Colon (tissue), 2 donors: ENCODE results near the gene SUCLG2.
A peak's percentile ranks its signal among the peaks of the same experiment; 100 is the strongest.
"Not testable (repeated sequence)": the region's sequence is repeated elsewhere in the genome, so short reads cannot be mapped to it uniquely, and the experiment has no call there.

Experiments
- FAIRE-seq: peaks from 2 replicates; lab custom pipeline; 2012; peaks lifted over from hg19 to GRCh38; lab: Jason Lieb, UNC
- donor health status: control.
- donor health status: control.

The SUCLG2 gene

DNA sequence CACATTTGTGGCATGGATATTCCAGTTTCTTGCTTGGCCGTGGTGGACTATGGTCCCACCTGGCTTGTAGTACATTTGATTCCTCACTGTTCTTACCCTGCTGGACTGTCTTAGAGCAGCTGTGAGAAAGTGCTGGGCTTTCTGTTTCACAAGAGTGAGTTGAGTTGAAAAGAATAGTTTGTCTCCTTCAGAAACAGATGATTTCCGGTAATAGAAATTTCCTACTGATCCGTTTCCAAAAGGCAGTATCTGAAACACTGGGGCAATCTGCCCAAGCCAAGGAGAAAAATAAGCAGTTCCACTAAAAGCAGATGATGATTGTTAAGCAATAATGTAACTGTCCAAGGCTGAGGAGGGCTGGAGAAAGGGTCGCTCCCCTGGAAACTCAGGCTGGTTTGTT, 96.0 kb downstream of the SUCLG2 start:
- no peak for FAIRE-seq

DNA sequence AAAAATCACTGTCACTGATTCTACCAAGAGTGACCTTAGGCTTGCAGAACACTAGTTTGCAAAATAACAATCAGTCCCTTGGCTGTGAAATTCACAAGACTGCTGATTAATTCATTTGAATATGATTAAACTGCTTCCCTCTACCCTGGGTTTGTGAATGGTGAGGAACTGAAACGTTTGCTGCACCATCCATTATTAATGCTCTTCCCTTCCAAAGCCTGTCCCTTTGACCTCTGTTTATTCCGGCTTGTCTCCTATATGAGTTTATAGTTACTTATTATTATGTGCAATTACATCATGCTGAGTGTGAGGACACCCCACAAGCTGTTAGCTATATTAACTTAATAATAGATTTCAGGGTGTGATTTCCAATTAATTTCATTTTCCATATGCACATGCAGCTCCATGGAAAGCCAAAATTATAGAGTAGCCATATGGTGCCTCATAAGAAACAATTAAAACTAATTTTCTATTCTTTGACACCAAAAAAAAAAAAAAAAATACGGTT, 96.5 kb downstream of the SUCLG2 start:
- no peak for FAIRE-seq

DNA sequence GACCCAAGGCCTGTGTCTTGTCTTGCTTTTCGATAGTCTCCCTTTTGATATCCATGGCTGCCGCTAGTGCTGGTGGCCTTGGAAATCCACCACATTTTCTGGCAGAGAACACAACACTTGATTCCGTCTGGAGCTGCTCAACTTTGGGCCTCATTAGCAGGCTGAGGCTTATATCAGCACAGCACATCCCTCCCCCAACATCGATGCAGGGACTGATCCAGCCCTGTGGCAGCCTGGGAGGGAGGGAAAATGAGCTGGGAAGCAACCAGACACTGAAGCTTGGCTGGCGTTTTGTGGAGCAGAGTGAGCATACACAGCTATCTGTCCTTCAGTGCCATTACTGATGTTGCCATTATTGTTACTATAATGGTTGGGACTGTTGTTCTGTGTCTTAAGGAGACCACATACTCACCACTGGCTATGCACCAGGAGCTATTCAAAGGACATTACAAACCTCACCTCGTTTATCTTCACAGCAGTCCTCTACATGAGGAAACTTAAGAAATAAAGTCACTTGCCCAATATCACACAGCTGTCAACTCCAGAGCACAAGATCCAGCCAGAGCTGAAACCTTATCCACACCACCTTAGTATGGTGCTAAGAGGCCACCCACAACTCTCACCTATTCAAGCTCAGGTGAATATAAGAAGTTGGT, 102.9 kb downstream of the SUCLG2 start:
- no peak for FAIRE-seq

DNA sequence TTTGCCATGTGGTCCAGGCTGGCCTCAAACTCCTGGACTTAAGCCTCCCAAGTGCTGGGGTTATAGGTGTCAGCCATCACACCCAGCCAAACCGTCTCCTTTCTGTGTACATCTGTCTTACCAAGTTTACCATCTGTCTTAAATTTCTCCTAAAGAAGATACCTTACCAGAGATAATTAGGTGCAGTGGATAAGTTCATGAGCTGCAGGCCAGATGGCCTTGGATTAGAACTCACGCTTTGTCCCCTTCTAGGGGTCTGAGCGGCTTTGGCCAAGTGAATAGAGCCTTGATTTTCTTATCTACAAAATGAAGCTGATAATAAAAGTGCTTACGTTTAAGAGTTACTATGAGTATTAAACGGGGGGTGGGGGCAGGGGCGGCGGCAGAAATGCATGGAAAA, 103.9 kb downstream of the SUCLG2 start:
- no peak for FAIRE-seq

DNA sequence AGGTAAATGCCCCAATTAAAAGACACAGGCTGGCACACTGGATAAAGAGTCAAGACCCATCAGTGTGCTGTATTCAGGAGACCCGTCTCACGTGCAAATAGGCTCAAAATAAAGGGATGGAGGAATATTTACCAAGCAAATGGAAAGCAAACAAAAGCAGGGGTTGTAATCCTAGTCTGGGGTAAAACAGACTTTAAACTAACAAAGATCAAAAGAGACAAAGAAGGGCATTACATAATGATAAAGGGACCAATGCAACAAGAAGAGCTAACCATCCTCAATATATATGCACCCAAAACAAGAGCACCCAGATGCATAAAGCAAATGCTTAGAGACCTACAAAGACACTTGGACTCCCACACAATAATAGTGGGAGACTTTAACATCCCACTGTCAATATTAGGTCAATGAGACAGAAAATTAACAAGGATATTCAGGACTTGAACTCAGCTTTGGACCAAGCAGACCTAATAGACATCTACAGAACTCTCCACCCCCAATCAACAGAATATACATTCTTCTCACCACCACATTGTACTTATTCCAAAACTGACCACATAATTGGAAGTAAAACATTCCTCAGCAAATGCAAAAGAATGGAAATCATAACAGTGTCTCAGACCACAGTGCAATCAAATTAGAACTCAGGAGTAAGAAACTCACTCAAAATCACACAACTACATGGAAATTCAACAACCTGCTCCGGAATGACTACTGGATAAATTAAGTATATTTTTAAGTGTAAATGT, 111.7 kb downstream of the SUCLG2 start:
- FAIRE-seq, result not testable (repeated sequence)

DNA sequence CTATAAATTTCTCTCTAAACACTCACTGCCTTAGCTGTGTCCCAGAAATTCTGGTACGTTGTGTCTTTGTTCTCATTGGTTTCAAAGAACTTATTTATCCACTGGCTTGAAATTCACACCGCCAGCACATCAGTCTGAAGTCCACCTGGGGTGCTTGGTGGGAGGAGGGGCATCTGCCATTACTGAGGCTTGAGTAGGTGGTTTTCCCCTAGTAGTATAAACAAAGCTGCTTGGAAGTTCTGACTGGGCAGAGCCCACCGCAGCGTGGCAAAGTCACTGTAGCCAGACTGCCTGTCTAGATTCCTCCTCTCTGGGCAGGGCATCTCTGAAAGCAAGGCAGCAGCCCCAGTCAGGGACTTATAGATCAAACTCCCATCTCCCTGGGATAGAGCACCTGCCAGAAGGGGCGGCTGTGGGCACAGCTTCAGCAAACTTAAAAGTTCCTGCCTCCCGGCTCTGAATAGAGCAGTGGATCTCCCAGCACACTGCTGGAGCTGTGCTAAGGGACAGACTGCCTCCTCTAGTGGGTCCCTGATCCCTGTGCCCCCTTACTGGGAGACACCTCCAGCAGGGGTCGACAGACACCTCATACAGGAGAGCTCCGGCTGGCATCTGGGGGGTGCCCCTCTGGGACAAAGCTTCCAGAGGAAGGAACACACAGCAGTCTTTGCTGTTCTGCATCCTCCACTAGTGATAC, 114.1 kb downstream of the SUCLG2 start:
- no peak for FAIRE-seq

DNA sequence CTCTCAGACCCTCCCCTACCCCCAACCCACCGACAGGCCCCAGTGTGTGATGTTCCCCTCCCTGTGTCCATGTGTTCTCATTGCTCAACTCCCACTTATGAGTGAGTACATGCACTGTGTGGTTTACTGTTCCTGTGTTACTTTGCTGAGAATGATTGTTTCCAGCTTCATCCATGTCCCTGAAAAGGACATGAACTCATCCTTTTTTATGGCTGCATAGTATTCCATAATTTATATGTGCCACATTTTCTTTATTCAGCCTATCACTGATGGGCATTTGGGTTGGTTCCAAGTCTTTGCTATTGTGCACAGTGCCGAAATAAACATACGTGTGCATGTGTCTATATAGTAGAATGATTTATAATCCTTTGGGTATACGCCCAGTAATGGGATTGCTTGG, 117.2 kb downstream of the SUCLG2 start:
- FAIRE-seq, result not testable (repeated sequence)

DNA sequence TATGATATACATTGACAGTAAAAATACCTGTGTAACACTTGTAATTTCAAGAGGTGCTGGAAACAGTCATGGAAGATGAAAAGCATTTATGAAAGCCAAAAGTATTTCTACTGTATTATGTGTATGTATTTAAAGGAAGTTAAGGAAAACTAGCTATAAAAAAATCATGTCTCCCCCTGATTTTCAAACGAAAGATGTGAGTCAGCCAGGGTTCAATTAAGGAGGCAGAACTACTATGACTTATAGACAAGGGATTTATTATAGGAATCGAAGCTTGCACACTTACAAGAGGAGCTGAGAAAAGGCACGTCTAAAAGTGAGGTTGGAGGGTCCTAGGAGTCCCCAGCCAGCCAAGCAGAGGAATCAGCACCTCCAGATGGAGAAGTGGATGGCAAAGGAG, 119.4 kb downstream of the SUCLG2 start:
- FAIRE-seq, result no peak

DNA sequence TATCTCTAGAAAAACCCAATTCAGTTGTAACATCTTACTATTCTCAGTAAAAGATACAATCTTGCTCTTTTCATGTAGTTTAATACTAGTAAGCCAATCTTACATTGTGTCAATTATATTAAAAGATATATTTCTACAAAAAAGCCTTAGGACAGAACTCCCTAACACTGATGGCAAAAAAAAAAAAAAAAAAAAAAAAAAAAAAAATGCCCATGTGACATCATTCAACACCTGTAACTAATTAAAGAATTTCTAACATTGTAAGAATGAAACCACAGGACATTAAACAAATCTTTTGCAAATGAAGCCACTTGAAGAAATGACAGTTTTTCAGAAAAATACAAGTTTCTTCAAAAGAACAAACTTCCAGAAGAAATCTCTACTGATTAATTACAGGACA, 119.8 kb downstream of the SUCLG2 start:
- peak; percentile 21 for FAIRE-seq

DNA sequence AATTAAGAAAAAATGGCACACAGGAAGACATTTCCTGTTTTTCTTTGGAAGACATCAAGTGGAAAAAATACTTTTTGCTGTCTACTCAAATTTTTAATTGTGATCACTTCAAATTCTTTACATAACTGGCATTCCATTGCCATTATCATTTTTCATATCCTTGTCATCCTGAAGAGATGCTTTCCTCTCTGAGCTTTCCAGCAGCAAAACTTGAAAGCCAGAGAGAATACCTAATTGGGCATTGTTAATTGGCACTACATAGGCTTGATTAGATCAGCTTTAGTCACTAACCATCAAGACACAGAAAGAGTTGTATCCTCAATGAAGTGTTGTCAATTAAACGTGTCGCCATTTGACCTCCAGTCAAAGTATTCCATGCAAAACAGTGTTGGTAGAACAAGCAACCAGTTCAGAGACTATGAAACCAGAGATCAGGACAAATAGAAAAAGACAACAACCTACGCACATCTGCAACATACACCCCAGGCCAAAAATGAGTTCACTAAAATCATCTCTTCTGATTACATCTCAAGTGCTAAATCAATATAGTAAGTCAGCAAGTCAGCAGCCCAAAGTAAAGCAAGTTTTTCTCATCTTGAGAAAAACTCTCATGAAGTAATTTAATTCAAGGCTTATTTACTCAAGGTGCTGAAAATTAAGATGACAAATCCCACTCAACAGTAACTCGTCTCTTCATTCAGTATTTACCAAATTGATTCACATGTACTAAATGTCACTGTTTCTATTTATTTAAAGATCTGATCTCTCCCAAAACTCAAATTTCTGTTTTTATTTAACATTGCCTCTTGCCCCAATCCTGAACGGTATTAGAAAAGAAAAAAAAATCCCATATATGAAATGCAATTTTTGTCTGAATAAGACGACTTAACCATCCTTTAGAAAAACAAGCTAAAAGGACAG, 123.0 kb downstream of the SUCLG2 start:
- FAIRE-seq, result no peak

DNA sequence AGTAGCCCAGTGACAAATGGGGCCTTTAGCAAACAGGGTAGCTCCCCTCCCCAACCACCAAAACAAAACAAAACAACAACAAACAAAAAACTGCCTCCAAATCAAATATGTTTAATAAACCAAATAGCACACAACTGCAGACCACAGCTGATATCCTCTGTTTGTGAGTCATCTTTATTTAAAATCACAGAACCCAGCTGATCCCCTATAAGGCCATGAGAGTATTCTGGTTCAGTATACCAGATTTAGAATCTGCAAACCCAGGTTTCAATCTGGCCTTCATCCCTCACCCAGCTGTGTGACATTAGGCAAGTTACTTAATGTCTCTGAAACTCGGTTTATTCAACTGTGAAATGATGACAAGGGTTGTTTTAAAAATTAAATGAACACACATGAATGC, 124.5 kb downstream of the SUCLG2 start:
- no peak for FAIRE-seq

DNA sequence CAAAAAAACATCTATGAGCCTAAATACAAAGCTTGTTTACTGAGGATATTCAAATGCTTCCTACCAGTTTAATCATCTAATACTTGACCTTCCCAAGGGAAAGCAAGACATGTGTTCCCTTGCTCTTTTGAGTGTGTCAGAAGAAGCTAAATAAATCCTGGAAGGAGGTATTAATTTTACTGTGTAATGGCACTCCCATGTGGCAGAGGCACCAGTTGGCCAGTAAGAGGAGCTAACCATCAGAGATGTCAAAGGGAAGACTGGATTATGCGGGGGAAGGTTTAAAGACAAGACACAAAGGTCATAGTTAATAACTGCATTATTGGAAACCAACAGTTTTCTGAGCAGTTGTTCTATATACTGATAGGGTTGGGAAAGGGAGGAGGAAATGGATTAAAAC, 125.1 kb downstream of the SUCLG2 start:
- FAIRE-seq, result no peak

DNA sequence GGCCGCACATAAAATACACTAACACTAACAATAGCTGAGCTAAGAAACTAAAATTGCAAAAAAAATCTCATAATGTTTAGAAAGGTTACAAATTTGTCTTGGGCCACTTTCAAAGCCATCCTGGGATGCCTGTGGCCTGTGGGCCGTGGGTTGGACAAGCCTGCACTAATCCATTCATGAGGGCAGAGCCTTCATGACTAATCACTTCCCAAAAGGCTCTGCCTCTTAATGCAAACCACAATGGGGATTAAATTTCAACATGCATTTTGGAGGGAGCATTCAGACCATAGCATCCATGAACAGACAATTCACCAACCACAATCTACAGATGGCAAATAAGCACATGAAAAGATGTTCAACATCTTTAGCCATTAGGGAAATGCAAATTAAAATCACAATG, 128.2 kb downstream of the SUCLG2 start:
- no peak for FAIRE-seq

DNA sequence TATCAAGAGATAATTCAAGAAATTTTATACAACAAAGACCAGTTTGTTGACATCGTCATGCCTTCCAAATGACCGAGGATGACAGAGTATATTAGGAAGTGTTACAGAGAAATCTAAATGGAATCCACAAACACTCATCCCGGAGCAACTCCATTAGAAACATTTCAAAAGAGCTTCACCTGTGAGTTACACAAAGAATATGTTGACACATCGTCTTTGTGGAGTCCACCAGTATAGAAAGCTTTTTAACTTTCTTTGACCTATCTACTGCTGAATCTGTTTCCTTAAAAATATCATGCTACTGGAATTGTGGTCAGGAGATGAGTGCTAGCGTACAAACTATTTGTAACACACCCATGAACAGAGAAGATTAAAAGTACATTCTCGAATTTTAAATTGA, 130.4 kb downstream of the SUCLG2 start:
- FAIRE-seq, result no peak

DNA sequence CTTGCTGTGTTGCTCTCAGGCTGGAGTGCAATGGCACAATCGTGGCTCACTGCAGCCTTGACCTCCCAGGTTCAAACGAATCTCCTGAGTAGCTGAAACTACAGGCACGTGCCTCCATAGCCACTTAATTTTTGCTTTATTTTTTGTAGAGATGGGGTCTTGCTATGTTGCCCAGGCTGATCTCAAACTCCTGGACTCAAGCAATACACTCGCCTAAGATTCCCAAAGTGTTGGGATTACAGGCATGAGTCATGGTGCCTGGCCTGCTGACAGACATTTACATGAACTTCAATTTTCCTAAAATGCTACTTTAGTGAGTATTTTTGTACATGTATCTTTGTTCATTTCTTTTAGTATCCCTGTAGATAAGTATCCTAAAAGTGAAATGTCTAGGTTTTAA, 132.3 kb downstream of the SUCLG2 start:
- no peak for FAIRE-seq

DNA sequence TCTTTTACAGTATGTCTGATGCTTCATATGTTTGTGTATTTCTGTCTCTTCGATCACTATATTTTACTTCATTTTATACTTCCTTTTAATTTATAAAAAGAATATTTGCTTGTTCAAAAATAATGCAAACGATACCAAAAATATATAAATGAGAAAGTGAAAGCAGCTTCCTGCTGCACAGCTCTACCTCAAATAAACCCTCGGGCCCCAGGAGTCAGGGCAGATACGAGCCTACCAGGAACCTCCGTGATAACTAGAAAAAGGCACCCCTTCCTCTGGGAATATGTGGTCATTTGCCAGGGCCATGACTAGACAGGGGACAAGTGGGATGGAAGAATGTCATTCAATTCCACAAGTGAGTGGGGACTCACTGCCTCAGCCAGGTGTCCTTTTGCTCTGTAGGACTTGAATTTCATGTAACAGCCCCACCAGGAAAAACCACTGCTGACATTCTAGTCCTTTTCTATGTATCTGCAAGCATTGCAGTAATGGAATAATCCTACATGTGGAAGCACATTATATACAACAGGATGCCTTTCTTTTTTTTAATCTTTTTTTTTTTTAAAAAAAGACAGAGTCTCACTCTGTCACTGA, 133.3 kb downstream of the SUCLG2 start:
- FAIRE-seq, result no peak

DNA sequence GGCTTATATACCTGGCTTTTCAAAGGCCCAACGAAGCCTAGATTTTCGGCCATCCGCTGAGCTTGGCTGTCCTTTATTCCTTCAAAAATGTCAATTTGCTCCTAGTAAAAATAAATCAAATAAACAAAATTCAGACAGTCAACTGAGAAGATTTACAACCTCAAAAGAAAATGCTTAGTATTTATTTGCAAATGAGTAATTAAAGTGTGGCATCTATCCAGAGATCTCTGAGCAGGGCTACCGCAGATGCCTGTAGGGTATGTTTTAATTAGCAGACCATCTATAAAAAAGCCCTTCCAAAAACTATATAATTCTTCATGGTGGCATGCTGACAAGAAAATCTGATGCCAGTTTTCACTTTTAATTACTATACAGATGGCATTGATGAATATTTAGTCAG, 136.2 kb downstream of the SUCLG2 start:
- FAIRE-seq, result no peak

DNA sequence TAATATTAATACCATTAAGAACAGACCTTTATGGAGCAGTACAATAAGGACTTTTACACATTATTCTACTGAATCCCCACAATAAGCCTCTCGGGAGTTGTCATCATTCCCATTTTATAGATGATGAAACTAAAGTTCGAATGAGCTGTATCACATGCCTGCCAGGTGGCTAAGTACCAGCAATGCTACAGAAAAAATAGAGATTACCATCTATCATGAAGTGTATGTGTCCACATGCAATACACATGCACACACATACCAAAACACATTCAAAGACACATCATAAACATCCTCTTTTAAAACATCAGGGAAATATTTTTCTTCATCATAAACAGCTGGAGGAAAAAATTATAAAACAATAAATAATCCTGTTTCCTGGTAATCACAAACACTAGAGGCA, 136.6 kb downstream of the SUCLG2 start:
- FAIRE-seq, result no peak

DNA sequence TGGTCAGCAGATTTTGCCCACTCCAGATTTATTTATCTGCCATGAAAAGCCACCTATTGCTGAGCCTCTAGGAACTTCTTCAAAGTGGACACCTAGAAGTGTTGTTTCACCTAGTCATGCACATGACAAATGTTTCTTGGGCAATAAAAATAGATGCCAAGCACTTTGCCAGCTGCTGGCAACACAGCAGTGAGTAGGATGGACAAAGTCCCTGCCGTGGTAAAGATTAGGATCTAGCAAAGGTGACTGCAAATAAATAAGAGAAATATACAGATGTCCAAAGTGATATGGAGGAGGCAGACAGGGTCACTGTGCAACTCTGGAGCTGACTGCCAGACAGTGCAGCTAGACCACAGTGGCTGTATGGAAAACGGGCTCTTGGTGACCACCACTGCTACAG, 137.9 kb downstream of the SUCLG2 start:
- FAIRE-seq, result no peak

DNA sequence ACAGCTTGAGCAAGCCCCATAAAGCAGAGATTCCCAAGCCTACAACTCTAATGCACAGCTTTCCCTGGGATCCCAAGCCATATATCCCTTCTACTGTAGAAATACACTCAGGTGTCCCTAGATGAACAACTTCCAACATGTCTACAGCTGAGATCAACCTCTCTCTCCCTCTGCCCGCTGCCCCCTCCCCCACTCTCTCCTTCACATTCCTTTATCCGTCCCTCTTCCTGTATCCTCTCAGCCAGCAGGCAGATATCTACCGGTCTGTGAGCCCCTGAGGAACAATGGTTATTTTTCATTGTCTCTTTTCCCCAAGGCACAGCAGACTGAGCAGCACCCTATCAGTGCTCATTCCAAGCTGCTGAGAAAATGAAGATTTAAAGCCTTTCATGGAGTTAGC, 138.6 kb downstream of the SUCLG2 start:
- no peak for FAIRE-seq

DNA sequence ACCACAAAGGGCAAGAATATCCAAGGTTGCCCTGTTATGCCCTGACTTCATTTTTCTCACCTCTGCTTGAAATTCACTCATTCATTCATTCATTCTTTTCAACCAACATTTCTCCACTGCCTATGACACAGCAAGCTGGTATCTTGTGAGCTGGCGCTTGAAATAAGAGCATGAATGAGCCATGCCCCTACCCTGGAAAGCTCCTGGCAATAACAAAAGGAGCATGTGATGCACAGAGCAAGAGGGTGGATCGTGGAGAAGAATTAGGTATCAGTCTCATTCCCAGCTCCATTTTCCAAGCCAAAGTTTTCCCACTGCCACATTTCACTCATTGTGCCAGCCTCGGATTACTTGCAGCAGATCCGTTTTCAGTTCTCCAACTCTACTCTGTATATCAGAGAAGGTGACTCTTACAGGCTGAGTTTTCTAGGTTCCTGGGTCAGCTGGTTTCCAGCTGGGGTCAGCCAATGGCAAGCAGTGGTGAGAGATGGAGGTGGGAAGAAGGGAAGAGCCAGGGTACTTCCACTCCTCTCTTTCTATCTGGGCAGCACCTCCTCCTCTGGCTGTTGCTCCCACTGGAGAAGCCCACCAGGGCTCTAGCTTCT, 144.8 kb downstream of the SUCLG2 start:
- FAIRE-seq, result no peak
